Tibial artery (tissue), 4 donors: Measurements from ENCODE around the gene FBP2.
"Not testable (repeated sequence)": the region's sequence is repeated elsewhere in the genome, so short reads cannot be mapped to it uniquely, and the experiment has no call there.

ENCODE experiments used
- DNase-seq, 2 donors: peaks; one replicate each; pipeline ENCODE4 v3.0.0-alpha.2; 2019
- H3K27ac ChIP-seq, 2 donors: fragments of 200-600 bp; sonication (generic) in 1 of 2; 1 replicate in 1 of 2; 2 replicates in 1 of 2; pipeline ENCODE4 v1.5.1; 2018 to 2019; ENCODE audit warnings: mild to moderate bottlenecking in 1 of 2
- H3K27me3 ChIP-seq, 2 donors: fragments of 200-600 bp; sonication (generic) in 1 of 2; one replicate each; pipeline versions ENCODE4 v1.5.1 to v1.6.0; 2016 to 2019
- H3K36me3 ChIP-seq, 3 donors: fragments of 200-600 bp; sonication (generic) in 2 of 3; one replicate each; pipeline ENCODE4 v1.5.1; 2016 to 2019; ENCODE audit warnings: mild to moderate bottlenecking in 2 of 3
- H3K4me1 ChIP-seq, 4 donors: fragments of 200-600 bp; sonication (generic) in 2 of 4; 1 replicate in 3 of 4; 2 replicates in 1 of 4; pipeline ENCODE4 v1.5.1; 2016 to 2019
- H3K4me3 ChIP-seq, 2 donors: fragments of 200-600 bp; sonication (generic) in 1 of 2; 1 replicate in 1 of 2; 2 replicates in 1 of 2; pipeline ENCODE4 v1.5.1; 2018 to 2019; ENCODE audit warnings: mild to moderate bottlenecking in 2 of 2
- H3K9me3 ChIP-seq, 3 donors: fragments of 200-600 bp; sonication (generic) in 1 of 3; one replicate each; pipeline ENCODE4 v1.5.1; 2016 to 2019
- intact Hi-C: fragments of 100-400 bp; cut with DNase I; formaldehyde crosslinking; loops from one replicate; pipeline ENCODE4 v1.15.0; 2023; ENCODE audit warnings: low total_unique reads
- TF ChIP-seq, protein P1 (sequence below), 2 experiments: fragments of 200-600 bp in 1 of 2; fragments of 450-650 bp in 1 of 2; IDR thresholded peaks; one replicate each; pipeline ENCODE4 v1.5.1; 2017 to 2019; ENCODE audit warnings: antibody characterized with exemption in 2 of 2, mild to moderate bottlenecking in 1 of 2, moderate library complexity in 1 of 2

FBP2 gene

DNA sequence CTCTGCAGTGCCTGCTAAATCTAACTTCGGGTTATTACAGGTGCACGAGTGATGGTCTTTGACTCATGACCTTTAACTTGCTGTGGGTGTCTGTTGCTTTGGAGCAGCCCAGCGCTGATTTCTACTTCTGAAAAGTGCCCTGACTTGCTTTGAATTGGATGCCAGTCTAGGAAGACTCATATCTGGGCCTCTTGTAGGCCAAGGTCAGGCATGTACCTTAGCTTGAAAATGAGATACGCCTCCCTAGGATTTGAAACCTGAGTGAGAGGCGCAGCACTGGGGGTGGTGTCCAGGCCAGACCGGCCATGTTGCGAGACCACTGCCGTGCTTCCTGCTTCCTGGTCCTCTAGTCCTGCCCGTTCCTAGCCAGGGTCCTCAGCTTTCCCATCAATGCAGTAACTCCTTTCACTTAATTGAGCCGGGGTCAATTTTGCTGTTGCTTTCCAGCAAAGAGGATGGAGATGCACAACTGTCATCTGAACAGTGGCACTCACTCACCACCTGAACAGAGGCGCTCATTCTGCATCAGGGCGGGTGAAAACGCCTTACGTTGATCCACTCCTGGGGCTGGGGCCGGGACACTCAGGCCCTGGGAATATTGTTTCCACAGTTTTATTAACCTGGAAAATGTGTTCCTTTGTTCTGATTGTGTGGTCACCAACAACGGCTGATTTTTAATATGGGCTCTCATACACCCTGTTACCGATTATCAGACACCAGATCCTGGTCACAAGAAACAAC lies 24.5 kb downstream of the FBP2 start:
- Histone ChIP-seq H3K27ac (no peak overlapping the region), H3K36me3 (no peaks in the 10 kb centered on the region), H3K27me3 (peaks cover 0 to 2% of the 10 kb centered on the region in 2 donors), H3K4me1 (no peaks in the 10 kb centered on the region), H3K9me3 (no peaks in the 10 kb centered on the region), H3K4me3 (no peak overlapping the region)
- intact Hi-C loops, result no loop called here
- TF ChIP-seq, protein P1, sequence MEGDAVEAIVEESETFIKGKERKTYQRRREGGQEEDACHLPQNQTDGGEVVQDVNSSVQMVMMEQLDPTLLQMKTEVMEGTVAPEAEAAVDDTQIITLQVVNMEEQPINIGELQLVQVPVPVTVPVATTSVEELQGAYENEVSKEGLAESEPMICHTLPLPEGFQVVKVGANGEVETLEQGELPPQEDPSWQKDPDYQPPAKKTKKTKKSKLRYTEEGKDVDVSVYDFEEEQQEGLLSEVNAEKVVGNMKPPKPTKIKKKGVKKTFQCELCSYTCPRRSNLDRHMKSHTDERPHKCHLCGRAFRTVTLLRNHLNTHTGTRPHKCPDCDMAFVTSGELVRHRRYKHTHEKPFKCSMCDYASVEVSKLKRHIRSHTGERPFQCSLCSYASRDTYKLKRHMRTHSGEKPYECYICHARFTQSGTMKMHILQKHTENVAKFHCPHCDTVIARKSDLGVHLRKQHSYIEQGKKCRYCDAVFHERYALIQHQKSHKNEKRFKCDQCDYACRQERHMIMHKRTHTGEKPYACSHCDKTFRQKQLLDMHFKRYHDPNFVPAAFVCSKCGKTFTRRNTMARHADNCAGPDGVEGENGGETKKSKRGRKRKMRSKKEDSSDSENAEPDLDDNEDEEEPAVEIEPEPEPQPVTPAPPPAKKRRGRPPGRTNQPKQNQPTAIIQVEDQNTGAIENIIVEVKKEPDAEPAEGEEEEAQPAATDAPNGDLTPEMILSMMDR (IDR thresholded peaks at IDR 0.05), result no peak
- DNase-seq, result no peak

DNA sequence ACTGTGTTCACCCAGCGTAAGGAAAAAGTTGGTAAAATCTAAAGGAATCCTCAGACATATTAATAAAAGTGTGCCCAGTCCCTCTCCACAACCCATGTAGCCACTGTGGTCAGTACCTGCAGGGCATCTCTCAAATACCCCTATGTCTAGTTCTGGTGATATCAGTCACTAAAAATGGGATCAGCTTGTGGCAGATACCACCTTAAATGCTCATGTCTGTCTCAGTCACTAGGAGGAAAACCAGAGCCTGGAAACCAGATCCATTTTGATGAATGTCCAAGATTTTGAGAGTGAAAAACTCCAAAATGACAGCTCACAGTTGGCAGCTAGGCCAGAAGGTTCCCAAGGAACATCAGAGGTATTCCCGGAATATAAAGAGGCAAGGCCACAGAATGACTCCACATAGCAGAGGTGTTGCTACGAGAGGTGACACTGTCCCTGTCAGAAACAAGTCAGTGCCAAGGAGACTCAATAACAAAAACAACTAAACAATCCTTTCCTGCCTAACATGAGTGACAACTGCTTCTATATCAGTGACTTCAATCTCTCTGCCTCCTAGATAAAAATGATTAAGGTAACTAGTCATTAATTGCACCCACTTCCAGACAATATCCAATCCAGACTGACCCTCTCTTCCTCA lies 25.3 kb downstream of the FBP2 start:
- intact Hi-C loops, result no loop called here
- no peaks in the 10 kb centered on the region for H3K4me1 ChIP-seq
- no peaks in the 10 kb centered on the region for H3K36me3 ChIP-seq
- DNase-seq, result no peak
- TF ChIP-seq, protein P1 (IDR thresholded peaks at IDR 0.05), result no peak
- H3K27ac ChIP-seq, result no peak overlapping the region
- peaks cover 0 to 2% of the 10 kb centered on the region in 2 donors for H3K27me3 ChIP-seq
- H3K9me3 ChIP-seq, result no peaks in the 10 kb centered on the region
- H3K4me3 ChIP-seq, result no peak overlapping the region

DNA sequence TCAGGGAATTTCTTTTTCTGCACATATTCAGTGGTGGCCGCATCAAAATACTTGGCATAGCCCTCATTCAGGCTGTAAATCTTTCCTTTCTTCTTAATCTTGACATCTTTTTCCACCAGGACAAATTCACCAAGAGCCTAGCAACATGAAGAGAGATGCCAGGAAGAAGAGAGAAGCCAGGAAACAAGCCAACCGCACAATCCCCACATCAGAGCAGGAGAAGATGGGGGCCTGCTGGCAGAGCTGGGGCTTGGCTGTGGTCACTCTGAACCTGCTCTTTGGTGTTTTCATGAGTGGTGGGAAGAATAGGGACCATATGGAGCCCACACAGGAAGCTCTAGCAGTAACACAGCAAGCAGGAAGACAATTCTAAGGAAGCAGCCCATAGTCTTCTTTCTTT lies 26.4 kb downstream of the FBP2 start:
- intact Hi-C loops, result no loop called here
- Histone ChIP-seq H3K27me3 (peaks cover 0 to 2% of the 10 kb centered on the region in 2 donors), H3K9me3 (no peaks in the 10 kb centered on the region), H3K4me3 (no peak overlapping the region), H3K4me1 (no peaks in the 10 kb centered on the region), H3K27ac (no peak overlapping the region), H3K36me3 (no peaks in the 10 kb centered on the region)
- DNase-seq, result no peak
- TF ChIP-seq, protein P1 (IDR thresholded peaks at IDR 0.05), result no peak

DNA sequence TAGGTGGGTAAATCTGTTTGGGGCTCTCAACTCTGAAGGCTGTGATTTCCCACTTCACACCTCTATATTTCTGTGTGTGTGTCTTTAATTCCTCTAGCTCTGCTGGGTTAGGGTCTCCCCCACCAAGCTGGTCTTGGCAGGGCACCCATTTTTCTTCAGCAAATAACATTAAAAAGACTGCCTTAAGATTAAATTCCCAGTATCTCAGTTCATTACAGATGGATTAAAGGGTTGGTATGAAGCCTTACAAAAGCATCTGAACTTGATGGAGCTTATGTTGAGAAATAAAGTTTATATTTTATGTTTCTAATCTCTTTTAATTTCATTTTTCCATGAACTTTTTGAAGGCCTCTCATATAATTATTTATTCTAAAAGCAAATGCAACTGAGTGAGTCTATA lies 27.1 kb downstream of the FBP2 start:
- TF ChIP-seq, protein P1 (IDR thresholded peaks at IDR 0.05), result no peak
- Histone ChIP-seq H3K4me1 (no peaks in the 10 kb centered on the region), H3K9me3 (no peaks in the 10 kb centered on the region), H3K27ac (no peak overlapping the region), H3K27me3 (no peaks in the 10 kb centered on the region), H3K4me3 (no peak overlapping the region), H3K36me3 (no peaks in the 10 kb centered on the region)
- DNase-seq, result no peak
- intact Hi-C loops, result no loop called here

DNA sequence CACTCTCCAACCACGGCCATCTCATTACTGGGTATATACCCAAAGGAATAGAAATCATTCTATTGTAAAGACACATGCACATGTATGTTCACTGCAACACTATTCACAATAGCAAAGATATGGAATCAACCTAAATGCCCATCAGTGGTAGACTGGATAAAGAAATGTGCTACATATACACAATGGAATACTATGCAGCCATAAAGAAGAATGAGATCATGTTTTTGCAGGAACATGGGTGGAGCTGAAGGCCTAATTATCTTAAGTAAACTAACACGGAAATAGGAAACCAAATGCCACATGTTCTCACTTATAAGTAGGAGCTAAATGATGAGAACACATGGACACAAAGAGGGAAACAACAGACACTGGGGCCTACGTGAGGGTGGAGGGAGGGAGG lies 29.3 kb downstream of the FBP2 start:
- H3K27ac ChIP-seq, H3K27me3 ChIP-seq, intact Hi-C loops, H3K4me1 ChIP-seq, H3K36me3 ChIP-seq, DNase-seq, H3K4me3 ChIP-seq, H3K9me3 ChIP-seq: not testable (repeated sequence)

DNA sequence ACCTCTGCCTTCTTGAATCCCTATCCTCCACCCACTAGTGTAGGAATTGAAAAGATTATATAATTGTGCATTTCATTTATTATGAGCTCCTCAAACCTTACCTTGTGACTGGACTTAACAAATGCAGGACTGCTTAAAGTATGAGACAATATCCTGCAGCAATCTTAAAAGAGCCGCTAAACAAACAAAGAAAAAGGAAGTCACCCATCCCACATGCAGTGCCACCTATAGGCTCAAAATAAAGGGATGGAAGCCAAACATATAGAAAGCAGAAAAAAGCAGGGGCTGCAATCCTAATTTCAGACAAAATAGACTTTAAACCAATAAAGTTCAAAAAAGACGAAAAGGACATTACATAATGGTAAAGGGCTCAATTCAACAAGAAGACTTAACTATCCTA lies 30.1 kb downstream of the FBP2 start:
- H3K36me3 ChIP-seq, result no peaks in the 10 kb centered on the region
- H3K4me3 ChIP-seq, result no peak overlapping the region
- intact Hi-C loops, result no loop called here
- no peak for DNase-seq
- no peaks in the 10 kb centered on the region for H3K9me3 ChIP-seq
- TF ChIP-seq, protein P1 (IDR thresholded peaks at IDR 0.05), result no peak
- no peaks in the 10 kb centered on the region for H3K27me3 ChIP-seq
- H3K27ac ChIP-seq, result no peak overlapping the region
- no peaks in the 10 kb centered on the region for H3K4me1 ChIP-seq
